SU-DHL-6 (cell line): ENCODE data around the gene RBM20.

Experiments
- CTCF ChIP-seq: fragments of 200-600 bp; sonication (generic); IDR thresholded peaks from one replicate; pipeline ENCODE4 v1.5.1; 2017; ENCODE audit warnings: antibody characterized with exemption, mild to moderate bottlenecking, low read length, moderate library complexity; ENCODE audit not compliant: insufficient read depth, poor library complexity, severe bottlenecking
- EZH2phosphoT487 ChIP-seq: fragments of 200-600 bp; sonication (generic), shearing (Covaris generic); conservative IDR thresholded peaks from 2 replicates; pipeline ENCODE4 v1.6.1; 2018; ENCODE audit warnings: mild to moderate bottlenecking, antibody characterized with exemption, low read length, moderate library complexity, mixed read lengths

GRCh38 chr10:110837418-110838171 is 193.5 kb downstream of the RBM20 start:
- TF ChIP-seq CTCF (no peak), EZH2phosphoT487 (no peak)
